NCI-H345 treated with DMSO at 0.1 percent for 48 hours (cell line): ENCODE data around the gene ROM1.
"Not testable (repeated sequence)": the region's sequence is repeated elsewhere in the genome, so short reads cannot be mapped to it uniquely, and the experiment has no call there.

Experiments
- DNase-seq: peaks from one replicate; lab custom pipeline; 2025; ENCODE audit not compliant: unreplicated experiment; lab: John Stamatoyannopoulos, UW

ROM1 gene

GRCh38 chr11:62648185-62648966 is 35.3 kb downstream of the ROM1 start:
- DNase-seq = no peak

GRCh38 chr11:62648967-62649364 is 35.9 kb downstream of the ROM1 start:
- no peak for DNase-seq

- no peak for DNase-seq
Measured at GRCh38 chr11:62649486-62649885, 36.4 kb downstream of the ROM1 start.

DNA sequence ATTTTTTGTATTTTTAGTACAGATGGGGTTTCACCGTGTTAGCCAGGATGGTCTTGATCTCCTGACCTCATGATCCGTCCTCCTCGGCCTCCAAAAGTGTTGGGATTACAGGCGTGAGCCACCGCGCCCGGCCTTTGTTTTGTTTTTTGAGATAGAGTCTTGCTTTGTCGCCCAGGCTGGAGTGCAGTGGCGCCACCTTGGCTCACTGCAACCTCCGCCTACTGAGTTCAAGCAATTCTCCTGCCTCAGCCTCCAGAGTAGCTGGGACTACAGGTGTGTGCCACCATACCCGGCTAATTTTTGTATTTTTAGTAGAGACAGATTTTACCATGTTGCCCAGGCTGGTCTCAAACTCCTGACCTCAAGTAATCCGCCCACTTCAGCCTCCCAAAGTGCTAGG is 37.2 kb downstream of the ROM1 start:
- not testable (repeated sequence) for DNase-seq

GRCh38 chr11:62652161-62653006 is 39.3 kb downstream of the ROM1 start:
- DNase-seq = no peak

DNA sequence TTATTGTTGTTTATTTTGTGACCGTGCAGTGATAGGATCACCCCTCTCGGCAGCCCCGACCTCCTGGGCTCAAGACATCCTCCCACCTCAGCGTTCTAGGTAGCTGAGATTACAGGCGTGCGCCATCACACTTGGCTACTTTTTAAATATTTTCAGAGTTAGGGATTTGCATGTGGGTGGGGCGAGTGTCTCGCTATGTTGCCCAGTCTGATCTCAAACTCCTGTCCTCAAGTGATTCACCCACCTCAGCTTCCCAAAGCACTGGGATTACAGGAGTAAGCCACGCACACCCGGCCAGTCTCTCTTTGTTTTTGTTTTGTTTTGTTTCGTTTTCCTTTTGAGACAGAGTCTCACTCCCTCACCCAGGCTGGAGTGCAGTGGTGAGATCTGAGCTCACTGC is 41.2 kb downstream of the ROM1 start:
- DNase-seq = no peak

- no peak for DNase-seq
Measured at GRCh38 chr11:62656796-62657429, 43.9 kb downstream of the ROM1 start.

DNA sequence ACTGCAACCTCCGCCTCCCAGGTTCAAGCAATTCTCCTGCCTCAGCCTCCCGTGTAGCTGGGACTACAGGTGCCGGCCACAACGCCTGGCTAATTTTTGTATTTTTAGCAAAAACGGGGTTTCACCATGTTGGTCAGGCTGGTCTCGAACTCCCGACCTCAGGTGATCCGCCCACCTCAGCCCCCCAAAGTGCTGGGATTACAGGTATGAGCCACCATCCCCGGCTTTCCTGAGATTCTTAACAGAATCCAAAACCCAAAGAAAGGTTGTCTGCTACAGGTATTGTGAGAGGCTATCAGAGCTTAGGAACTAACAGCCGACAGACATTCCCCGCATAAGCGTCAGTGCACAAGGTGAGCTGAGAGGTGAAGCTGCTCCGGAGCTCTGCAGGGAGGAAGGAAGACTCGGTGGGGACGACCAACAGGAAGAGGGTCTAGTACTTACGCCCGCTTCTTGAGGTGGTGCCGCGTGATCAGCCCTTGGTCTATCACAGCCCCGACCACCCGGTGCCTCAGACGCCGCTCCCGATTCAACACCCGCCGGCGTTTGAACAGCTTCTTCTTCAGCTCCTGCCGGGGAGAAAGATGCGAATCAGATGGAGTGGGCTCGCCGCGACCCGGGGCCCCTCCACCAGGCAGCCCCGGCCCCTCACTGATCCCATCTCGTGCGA is 51.5 kb downstream of the ROM1 start:
- peak; percentile 72 for DNase-seq
